Measurements from ENCODE around the gene UBE2G1.

- TF ChIP-seq POLR2A (IDR thresholded peaks at IDR 0.05; ENCODE audit: low read depth, low read length), result no peak
- TF ChIP-seq CREM (IDR thresholded peaks at IDR 0.05; ENCODE audit: low read depth), result no peak
- TF ChIP-seq CTCF (IDR thresholded peaks at IDR 0.05 in 2 of 3, conservative IDR thresholded peaks at IDR 0.05 in 1 of 3; ENCODE audit: control insufficient read depth in 2 of 3, extremely low read depth in 1 of 3, insufficient read depth in 1 of 3, low read depth in 3 of 3, low read length in 3 of 3), result no peak
- no peak for TF ChIP-seq REST (IDR thresholded peaks at IDR 0.05; ENCODE audit: low read depth, low read length)
- TF ChIP-seq ASH2L (IDR thresholded peaks at IDR 0.05; ENCODE audit: borderline replicate concordance, low read depth), result no peak
- no peak for TF ChIP-seq YBX1 (IDR thresholded peaks at IDR 0.05)
- TF ChIP-seq CEBPB (IDR thresholded peaks at IDR 0.05; ENCODE audit: borderline replicate concordance in 1 of 2, low read depth in 2 of 2, low read length in 2 of 2), result no peak
- no peak for TF ChIP-seq NFYA (IDR thresholded peaks at IDR 0.05; ENCODE audit: borderline replicate concordance, low read depth, low read length)
- TF ChIP-seq FOS (IDR thresholded peaks at IDR 0.05; ENCODE audit: borderline replicate concordance, extremely low read depth, insufficient read length), result no peak
These were observed 144.4 kb downstream of the UBE2G1 start for GRCh38 chr17:4221899-4222659.
